SIG-M5 (cell line): Measurements from ENCODE around the gene ABL1.
"Not testable (repeated sequence)": the region's sequence is repeated elsewhere in the genome, so short reads cannot be mapped to it uniquely, and the experiment has no call there.

ENCODE experiments used
- DNase-seq: peaks from one replicate; lab custom pipeline; 2025; lab: John Stamatoyannopoulos, UW

ABL1 gene

DNA sequence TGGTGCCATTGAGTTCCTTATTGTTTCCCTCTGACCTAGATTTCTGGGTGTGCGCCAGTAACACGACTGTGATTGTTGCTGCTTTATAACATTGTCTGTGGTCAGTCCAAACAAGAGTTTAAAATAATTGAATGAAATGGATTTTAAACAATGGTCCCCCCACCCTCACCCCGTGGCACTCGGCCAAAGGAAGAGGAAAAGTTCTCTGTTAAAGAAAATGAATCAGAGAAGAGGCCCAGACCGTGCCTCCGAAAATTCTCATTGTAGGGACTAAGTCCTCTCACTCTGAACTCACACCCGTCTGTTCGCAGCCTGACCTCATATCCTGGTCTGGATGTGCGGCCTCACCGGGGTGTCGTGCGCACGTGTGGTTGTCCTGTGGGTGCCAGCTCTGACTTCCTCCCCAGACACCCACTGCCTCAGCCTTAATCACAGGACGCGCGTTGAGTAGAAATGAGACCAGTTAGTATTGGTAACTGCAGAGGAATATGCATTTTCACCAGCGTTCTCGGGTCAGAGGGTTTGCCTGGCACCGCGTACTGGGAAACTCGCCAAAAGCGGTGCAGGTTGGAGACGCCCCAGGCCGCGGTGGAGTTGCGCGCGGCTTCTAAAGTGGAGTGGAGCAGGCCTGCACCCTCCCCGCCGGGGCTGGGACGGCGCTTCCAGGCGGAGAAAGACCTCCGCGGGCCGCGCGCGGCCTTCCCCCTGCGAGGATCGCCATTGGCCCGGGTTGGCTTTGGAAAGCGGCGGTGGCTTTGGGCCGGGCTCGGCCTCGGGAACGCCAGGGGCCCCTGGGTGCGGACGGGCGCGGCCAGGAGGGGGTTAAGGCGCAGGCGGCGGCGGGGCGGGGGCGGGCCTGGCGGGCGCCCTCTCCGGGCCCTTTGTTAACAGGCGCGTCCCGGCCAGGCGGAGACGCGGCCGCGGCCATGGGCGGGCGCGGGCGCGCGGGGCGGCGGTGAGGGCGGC is at the start of gene ABL1:
TSS of gene ABL1 (plus strand) at position 884 of the 966 bp plus-strand sequence. CDS start 193 bp downstream, outside the sequence.
- no peak for DNase-seq

DNA sequence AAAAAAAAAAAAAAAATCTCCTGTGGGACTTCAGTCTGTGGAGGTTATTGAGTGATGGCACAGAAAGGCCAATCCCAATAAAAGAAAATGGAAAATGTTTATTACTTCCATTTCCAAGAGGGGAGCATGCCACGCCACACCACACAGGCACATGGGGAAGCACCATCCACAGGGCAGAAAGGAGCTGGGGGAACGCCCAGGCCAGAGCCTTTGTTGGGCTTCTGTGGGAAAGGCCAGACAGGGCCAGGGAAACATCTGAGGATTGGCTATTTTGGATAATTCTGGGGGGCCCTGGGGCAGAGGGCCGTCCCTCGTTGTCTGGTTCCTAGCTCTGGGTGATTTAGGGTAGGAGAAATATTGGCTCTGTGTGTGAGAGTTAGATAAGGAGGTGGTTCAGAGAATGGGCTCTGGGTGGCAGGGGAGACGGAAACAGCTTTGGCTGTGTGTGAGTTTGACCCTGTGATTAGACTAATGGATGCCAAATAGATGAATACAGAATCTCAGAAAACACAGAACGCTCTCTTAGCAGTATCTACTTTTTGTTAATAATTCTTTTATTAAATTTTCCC is 49.0 kb upstream of the ABL1 start:
- no peak for DNase-seq

DNA sequence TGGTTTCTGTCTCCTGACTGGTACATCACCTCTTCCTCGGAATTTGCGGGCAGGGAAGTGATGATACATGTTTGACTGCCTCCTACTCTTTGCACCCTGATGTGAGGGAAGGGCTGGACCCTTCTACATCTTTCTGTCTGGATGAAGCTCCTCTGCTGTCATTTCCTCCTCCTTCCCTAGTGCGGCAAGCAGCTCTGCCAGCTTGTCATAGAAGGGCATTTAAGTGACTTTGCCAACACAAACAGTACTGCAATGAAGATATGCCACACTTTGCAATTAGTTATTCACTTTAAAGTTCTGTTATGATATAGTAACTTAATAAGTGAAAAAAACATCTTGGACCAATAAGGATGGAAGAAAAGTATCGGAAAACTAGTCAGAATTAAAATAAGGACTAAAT is 48.5 kb upstream of the ABL1 start:
- DNase-seq = no peak

DNA sequence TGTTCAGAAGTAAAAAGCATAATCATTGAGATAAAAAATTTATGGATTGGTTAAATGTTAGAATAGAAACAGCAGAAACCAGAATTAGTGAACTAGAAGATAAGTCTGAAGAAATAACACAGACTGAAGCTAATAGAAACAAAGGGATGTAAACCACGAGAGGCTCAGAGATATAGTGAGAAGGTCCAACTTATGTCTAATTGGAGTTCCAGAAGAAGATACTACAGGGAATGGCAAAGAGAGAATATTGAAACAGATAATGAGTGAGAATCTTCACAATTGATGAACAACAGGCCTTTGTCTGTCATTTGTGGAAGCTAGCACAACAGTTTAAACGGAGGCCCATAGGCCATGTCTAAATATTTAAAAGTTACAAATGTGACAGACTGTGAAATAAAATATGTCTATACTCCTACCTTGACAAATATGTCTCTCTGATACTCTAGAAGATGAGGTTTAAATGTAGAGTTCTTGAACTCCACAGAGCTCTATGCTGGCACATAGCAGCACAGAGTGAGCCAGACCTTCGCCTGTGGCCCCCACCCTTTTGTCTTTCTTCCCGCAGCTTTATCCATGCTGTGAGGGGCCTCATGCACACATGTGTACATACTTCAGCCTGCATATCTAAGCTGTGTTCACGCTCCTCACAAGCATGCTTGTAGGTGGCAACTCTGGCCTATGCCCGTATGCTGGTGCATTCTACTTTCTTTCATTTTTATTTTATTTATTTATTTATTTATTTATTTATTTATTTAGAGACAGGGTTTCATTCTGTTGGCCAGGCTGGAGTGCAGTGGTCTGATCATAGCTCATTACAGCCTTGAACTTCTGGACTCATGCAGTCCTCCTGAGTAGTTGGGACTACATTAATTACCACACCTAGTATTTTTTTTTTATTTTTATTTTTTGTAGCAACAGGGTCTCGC is 45.0 kb upstream of the ABL1 start:
- DNase-seq = no peak

DNA sequence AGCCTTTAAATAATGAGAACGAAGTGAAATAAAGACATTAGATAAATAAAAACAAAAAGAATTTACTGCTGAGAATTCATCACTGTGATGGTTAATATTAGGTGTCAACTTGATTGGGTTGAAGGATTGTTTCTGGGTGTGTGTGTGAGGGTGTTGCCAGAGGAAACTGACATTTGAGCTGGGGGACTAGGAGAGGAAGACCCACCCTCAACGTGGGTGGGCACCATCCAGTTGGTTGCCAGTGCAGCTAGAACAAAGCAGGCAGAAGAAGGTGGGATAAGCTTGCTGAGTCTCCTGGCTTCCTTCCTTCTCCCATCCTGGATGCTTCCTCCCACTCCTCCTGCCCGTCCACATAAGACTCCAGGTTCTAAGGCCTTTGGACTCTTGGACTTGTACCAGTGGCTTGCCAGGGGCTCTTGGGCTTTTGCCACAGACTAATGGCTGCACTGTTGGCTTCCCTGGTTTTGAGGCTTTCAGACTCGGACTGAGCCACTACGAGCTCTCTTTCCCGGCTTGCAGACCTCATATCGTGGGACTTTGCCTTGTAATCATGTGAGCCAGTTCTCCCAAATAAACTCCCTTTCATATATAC is 43.7 kb upstream of the ABL1 start:
- no peak for DNase-seq

DNA sequence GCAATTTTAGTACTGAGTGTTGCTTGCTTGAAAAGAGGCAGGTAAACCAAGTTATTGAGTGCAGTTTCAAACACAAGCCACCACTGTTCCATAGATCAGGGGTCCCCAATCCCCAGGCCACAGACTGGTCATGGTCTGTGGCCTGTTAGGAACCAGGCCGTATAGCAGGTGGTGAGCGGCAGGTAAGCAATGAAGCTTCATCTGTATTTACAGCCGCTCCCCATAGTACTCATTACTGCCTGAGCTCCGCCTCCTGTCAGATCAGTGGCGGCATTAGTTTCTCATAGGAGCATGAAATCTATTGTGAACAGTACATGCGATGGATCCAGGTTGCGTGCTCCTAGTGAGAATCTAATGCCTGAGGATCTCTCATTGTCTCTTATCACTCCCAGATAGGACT is 41.5 kb upstream of the ABL1 start:
- DNase-seq = no peak

DNA sequence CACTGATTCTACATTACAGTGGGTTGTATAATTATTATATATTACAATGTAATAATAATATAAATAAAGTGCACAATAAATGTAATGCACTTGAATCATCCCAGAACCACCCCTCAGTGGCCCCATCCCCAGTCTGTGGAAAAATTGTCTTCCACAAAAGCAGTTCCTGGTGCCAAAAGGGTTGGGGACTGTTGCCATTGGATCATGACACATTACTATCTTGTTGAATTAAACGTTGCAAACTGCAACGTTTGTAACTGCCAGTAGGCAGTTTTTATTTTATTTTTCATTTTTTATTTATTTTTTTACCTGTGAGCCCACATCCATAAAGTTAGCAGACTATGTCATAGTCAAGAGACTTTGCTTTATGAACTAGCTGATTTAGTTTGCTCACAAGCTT is 41.0 kb upstream of the ABL1 start:
- DNase-seq = not testable (repeated sequence)

DNA sequence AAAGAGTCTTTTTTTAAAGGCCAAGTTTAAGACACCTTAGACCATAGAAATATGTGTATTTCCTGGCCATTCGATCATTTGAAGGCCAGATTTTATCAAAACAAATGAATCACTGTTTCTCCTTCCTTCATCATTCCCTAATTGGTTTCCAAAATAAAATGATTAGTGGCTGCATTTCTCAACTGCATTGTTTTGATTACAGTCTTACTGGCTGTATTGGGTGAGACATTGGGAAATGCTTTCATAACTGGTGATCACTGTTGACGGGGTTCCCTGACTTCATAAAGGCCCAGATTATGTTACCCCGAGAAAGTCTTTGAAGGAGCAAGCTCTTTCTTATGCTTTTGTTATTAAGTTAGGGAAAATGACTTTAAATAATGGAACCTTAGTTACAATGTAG is 40.6 kb upstream of the ABL1 start:
- not testable (repeated sequence) for DNase-seq

DNA sequence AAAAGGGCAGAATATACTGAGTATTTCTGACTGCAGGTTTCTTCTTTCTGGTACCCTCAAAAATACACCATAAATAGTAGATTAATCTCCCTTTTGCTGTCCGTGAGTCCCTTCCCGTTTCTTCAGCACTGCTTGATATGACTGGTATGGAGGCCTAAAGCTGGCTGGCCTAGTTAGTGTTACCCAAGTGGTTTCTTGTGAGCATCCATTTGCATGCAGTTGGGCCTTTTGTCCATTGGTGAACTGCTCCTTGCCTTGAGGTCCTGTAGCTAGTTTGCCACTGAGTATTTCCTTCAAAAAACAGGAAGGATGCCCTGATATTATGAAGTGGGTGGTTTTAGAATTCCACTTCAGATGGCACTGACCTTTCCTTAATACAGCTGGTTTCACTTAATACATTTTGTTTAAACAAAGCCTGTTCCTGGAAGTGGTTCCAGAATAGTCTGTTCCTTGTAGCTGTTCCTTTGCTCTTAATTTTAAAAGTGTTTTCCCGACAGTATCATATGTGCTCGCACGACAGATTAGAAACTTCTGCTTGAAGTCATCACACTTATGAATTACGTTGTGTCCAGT is 40.0 kb upstream of the ABL1 start:
- no peak for DNase-seq

DNA sequence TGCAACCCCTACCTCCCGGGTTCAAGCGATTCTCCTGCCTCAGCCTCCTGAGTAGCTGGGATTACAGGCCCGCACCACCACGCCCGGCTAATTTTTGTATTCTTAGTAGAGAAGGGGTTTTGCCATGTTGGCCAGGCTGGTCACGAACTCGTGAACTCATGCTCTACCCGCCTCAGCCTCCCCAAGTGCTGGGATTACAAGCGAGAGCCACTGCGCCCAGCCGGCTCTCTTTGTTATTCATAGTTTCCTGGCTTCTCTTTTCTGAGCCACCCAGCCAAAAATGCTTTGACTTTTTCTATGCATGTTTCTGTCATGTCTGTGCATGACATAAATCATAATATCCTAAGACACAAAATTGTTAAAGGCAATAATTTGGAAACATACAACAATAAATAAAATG is 31.9 kb upstream of the ABL1 start:
- not testable (repeated sequence) for DNase-seq

DNA sequence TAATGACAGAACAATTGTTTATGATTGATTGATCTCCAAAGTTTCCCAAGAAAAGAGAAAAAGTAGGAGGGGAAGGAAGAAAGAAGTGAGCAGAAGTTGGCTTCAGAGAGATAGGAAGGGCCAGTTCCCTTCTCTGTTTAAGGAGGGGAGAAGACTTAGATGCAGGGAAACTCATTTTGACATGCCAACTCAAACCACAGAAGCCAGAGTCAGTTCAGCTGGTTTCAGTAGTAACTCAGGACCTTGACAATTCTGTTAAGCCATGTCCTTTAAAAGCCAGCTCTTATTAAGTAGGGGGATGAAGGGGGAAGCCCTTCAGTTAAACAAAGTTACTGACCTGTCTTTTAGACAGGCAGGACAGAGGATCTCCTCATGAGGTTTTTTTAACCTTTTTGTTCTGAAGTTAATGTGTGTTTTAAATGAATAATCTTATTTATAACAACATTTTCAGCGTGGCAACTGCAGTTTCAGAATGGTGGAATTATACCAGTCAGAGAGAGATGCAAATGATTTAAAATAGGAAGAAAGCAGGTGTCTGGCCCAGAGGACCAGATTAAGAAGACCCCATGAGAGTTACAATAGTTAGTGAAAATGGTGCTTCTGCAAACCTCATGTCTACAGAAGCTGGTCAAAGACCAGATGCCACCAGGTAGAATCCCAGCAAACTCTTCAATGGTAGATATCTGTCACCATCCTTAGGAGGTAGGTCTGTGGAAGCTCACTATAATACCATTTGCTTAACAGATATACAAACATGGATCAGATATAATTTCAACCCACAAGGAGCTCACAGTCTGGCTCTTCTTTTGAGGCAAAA is 29.3 kb upstream of the ABL1 start:
- DNase-seq = no peak

DNA sequence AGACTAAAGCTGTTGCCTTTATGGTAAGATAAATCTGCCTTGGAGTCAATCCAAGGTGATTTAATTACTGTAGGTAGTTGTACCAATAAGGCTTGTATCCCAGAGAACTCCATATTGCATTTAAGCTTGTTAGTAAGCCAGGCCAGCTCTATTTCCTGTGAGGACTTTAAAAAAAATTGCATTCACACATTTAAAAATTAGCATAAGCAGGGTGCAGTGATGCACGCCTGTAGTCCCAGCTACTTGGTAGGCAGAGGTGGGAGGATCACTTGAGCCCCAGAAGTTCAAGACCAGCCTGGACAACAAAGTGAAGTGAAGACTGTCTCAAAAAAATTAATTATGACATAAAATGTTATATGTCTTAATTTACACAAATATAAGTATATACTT is 28.7 kb upstream of the ABL1 start:
- DNase-seq = no peak

DNA sequence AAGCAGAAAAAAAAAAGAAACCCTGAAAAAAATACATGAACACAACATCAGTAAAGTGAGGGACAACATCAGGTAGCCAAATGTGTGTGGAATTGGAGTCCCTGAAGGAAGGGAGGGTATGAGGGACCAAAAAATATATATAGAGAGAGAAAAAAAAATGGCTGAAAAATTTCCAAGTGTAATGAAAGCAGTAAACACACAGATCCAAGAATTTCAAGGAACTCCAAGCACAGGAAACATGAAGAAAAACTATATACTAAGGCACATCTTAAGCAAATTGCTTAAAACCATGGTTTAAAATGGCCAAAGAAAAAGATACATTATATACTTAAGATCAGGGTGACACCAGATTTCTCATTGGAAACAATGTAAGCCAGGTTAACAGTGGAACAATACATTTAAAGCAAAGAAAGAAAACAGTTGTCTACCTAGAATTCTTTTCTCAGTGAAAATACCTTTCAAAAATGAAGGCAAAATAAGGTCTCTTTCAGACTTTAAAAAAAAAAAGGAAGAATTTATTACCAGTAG is 24.4 kb upstream of the ABL1 start:
- DNase-seq = no peak

DNA sequence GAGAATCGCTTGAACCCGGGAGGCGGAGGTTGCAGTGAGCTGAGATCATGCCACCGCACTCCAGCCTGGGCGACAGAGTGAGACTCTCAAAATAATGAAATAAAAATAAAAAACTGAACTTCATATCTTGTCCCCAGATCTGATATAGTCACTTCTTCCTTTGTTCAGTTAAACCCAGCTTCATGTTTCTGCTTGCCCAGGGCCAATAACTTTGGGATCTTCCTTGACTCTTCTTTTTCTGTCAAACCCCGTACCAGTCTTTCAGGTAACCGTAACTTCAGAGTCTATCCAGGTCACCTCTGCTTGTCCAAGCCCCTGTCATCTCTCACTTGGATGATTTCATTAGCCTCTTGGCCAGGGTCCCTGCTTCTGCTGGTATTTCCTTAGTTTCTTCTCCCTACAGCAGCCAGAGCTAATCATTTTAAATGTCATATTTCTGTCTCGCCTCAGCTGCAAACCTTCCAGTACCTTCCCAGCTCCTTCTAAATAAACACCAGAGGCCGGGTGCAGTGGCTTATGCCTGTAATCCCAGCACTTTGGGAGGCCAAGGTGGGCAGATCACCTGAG is 19.7 kb upstream of the ABL1 start:
- DNase-seq = no peak

DNA sequence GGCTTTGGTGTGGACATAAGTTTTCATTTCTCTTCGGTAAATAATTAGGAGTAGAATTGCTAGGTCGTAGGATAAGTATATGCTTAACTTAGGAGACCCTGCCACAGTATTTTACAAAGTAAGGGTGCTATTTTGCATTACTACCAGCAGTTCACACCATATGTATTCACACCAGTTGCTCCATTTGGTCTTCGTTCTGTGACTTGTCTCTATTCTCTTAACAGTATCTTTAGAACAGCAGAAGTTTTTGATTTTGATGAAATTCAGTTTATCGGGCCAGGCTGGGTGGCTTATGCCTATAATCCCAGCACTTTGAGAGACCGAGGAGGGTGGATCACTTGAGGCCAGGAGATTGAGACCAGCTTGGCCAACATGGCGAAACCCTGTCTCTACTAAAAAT is 17.1 kb upstream of the ABL1 start:
- DNase-seq = no peak

DNA sequence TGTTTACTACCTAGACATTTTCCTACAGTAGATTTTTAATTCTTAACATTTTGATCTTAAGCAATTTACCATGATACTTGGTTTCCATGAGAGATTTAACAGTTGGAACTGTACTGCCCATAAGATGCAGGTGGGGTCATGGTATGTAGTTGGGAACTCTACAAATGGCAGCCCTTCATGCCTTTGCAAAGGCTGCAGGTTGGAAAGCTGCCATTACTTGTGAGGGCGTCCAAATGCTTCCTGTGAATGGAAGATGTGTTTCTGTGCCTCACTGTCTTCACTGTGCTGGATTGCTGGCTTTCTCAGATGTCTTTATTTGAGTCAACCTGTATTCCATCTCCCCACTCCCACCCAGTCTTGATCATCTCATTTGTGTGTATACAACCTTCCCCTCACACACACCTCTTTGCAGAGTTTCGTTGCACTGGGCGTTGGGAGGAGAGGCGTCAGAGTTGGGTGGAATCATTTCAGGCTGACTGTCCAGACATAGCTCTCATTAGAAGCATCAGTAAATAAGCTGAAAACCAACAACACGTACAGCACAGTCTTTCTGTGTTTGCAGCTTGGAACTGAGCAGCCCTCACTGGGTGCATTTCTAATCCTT is 14.8 kb upstream of the ABL1 start:
- no peak for DNase-seq

DNA sequence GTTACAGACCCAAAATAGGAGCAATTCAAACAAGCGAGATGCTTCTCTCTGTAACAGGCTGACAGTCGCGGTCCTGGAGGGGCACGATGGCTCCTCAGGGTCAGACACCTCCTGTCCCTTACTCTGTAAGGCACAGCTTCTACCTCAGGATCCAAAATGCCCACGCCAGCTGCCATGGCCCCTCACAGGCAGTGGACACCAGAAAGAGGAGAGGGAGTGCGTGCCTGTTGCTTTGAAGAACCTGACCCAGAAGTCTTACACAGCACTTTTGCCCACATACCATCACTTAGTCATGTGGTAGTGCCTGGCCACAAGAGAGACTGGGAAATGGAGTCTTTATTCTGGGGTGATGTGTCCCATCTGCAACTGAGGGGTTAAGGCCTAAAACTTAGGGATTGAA is 11.6 kb upstream of the ABL1 start:
- no peak for DNase-seq

DNA sequence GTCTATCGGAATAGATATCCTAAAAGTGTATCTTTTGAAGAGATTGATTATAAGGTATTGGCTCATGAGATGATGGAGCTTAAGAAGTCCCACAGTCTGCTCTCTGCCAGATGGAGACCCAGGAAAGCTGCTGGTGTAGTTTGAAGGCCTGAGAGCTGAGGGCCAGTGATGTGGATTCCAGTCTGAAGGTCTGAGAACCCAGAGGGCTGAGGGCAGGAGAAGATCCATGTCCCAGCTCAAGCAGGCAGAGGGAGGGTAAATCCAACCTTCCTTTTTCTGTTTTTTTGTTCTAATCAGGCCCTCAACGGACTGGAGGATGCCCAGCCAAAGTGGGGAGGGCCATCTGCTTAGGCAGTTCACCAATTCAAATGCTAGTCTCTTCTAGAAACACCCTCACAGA is 11.0 kb upstream of the ABL1 start:
- no peak for DNase-seq

DNA sequence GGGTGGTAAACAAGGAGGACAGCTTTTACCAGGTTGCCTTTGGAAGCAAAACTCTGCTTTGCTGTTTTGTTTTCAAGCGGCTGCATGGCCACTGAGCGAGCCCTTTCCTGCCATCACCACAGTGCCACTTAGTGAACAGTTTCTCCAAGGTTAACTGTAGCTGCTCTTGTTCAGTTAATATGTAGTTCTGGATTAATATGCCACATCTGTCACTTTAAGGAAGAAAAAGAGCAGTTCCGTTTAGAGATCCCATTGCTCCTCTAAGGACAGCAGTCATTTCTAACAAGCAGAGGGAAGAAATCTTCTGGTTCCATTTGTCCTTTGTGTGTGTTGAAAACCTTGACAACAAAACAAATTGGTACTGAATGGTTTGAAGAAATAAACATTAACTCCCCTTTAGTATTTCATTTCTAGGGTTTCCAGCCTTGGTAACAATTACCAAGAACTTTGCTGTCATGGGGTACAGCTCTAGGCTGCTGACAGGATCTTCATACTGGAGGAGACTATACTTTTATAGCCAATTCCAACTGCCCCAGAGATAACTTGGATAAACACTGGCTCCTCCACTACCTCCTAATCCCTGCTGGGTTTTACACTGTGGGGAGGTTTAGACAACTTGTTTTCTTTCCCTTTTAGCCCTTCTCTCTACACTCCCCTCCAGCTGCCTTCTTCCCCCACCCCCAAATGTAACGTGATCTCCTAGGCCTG is 10.3 kb upstream of the ABL1 start:
- DNase-seq = no peak
